ENCODE measurements around the gene PSMB1.
A peak's percentile ranks its signal among the peaks of the same experiment; 100 is the strongest.

Gene PSMB1

DNA sequence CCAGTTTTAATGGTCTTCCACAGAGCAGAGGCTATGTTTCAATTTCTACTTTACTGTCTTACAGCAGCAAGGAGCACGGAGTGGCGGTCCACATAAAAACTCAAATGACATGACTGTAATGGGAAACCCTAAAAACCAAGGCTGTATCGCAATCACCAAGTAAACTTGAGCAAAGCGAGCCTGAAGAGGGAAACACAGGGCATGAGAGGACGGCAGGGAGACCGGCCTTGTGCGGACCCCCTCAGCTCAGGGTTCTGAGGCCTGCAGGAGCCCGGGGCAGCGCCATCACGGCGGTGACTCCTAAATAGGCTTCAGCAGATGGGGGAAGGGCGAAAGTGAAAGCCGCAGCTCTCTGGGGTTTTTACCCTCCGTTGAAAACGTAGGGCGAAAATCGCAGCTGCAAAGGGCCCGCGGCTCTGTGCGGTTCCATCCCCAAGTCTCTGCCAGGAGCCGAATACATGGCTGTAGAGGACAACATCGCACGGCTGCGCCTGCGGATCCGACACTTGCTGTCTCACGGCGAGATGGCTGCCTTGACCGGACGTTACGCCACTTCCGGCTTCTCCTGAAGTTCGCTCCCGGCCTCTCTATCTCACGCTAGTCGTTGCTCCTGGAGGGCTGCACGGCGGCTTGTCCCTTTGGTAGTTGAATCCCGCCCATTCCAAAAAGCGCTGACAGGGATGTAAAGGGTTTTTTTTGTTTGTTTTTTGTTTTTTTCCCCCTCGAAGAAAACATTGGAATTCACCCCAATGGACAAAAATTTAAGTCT, at the start of gene PSMB1:
TSS of gene PSMB1 (minus strand) at position 543 of the 769 bp plus-strand sequence. CDS start at position 478, 65 bp downstream.
- DNase-seq = peak; percentile 94

GRCh38 chr6:170597278-170597677, 44.2 kb upstream of the PSMB1 start:
- no peak for DNase-seq

DNA sequence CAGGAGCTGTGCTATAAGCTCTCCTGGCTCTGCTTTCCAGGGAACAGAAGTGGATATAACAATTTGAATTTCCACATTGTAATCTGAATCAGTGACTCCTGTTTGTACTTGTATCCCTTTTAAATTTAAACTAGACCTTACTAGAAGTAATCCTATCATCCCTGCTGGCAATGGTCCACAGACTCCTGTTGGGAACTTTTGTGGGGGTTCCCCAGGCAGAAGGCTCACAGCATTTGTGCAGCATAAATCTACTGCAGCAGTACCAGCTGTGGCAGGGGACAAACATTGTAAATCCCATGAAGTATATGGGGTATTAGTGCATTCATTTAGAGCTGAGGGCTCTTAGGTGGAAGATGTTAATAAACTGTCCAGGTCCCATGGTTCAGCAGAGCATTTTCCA, 43.3 kb upstream of the PSMB1 start:
- no peak for DNase-seq

GRCh38 chr6:170590725-170591124, 37.6 kb upstream of the PSMB1 start:
- no peak for DNase-seq

GRCh38 chr6:170584954-170585498, 31.9 kb upstream of the PSMB1 start:
- DNase-seq = no peak

DNA sequence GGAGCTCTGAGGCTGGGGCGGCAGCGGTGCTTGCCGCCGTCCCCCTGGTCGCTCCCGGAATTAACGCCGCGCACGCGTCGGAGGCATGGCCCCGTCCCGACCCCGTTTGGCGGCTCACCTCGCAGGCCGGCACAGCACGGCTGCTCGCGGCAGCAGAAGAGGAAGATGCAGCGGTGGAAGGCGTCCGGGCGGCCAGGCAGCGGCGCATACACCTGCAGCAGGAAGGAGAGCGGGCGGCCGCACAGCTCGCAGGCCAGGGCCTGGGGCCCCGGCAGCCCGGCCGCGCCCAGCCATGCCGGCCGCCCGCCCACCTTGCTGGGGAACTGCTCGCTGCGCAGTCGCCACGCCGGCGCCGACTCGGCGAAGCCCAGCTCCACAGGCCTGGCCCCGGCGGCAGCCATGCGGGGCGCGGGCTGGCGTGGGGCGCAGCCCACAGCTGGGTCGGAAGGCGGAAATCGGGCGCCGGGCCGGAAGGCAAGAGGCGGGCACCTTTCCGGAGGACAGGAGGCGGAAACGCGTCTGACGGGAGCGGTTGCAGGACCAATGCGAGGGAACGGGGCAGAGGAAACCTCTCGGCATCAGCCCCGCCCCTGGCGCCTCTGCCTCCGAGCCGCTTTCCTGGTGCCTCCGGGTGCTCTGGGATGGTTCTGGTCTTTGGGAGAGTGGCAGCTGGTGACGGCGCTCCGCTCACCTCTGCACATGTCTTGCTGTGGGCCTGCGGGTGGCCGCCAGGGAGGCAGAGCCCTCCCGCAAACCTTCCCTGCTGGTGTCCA, 31.3 kb upstream of the PSMB1 start, which contains the start of gene PDCD2:
TSS of gene PDCD2 (minus strand) at position 457 of the 773 bp plus-strand sequence. CDS start at position 401, 56 bp downstream.
- peak; percentile 88 for DNase-seq

DNA sequence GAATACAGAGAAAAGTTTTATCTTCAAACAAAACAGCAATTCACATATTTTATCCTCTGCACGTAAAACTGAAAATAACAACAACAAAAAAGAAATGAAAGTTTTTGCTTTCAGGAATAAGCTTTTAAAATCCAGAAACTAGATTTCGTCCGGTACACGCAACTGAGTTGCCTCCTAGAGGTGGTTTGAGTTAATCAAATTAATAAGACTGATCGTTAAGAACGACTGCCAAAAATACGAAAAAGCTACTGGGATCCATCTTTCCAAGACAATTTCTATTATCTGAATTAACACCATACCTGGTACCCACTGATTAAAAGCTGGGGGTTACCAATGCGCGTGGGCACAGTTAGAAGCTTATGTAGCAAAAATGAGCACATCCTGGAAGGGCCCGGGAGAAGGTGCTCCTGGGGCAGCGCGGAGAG, 30.7 kb upstream of the PSMB1 start:
- DNase-seq = no peak

DNA sequence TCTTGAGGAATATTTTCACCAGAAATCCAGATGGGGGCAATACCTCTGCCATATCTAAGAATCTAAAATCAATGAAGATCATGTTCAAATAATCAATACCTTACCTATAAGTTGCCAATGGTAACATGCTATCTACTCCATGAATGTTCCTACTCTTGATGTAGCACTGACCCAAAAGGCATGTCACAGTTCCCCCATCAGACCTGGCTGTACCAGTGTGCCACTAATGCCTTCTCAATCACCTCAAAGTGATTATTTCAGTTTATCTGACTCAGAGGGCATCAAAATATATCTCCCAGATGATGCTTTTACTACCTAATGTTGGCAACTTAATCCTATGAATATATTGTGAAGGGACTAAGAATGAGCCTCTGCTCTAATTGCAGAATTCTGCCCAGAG, 25.8 kb upstream of the PSMB1 start:
- DNase-seq = no peak

DNA sequence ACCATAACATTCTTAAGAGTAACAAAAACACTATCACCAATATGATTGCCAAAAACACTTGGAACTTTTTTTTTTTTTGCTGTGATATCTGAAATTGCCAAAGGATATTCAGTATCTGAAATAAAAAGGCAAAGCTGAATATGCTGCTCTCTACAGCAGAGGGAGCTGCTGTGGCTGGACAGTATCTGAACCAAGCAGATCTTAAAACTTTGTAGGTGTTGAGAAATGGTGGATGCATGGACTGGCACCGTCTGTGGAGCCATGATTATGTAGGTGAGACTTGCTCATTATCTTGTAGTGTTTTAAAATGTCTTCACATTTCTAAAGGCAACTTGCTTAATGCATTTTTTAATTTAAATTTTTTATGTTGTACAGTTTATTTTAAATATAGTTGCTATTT, 22.1 kb upstream of the PSMB1 start:
- no peak for DNase-seq

GRCh38 chr6:170572704-170573466, 19.8 kb upstream of the PSMB1 start:
- DNase-seq = no peak

GRCh38 chr6:170564936-170565530, 11.9 kb upstream of the PSMB1 start:
- DNase-seq = no peak

DNA sequence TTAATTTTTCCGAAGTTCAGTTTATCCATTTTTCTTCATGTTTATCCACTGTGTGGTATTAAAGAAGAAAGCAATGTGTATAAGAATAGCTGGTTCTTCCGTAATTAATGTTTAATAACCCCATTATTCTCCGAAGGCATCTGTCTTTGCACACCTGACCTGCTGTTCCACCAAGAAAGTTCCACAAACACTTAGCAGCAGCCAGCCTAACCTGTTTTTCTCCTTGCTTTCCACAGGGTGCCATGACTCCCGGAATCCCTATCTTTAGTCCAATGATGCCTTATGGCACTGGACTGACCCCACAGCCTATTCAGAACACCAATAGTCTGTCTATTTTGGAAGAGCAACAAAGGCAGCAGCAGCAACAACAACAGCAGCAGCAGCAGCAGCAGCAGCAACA, 8.4 kb upstream of the PSMB1 start:
- DNase-seq = no peak

DNA sequence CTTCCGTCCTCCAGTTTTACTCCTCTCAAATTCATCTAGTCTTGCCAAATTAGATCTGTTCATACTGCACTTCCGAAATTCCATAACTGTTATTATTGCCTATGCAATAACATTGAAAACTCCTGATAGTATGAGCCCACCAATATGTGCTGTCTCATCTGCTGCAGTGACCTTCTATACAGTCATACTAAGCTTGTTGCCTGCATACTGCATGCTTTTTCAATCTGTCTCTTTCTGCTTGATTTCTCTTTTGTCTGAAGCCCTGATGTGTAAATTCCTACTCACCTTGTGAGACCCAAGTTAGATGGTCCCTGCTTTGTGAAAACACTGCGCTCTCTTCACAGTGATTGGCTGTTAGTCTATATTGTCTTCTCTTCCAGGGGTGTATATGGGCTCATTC, 2.2 kb upstream of the PSMB1 start:
- no peak for DNase-seq

DNA sequence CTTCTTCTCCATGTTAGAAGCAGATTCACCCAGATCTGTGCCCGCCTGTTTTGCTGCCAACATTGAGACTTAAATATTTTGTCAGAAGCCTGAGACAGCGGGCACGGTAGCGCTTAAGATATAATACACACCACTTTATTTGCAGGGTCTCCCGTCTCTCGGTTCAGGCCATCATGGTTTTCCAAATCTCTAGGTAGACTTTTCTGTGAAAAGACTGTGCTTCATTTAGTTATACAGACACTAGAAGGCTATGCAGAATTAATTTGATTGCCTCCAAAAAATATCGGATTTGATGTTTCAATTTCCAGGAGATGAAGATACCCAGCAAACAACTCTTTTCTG, 1.7 kb upstream of the PSMB1 start:
- no peak for DNase-seq

GRCh38 chr6:170554013-170554795, 1.1 kb upstream of the PSMB1 start, which contains the start of gene TBP:
TBP (plus strand) TSS chr6:170554369; CDS start chr6:170557030, 2,661 bp downstream.
- DNase-seq = peak; percentile 99

- DNase-seq = no peak
Observed at GRCh38 chr6:170553534-170554012, 466 bp upstream of the PSMB1 start.

DNA sequence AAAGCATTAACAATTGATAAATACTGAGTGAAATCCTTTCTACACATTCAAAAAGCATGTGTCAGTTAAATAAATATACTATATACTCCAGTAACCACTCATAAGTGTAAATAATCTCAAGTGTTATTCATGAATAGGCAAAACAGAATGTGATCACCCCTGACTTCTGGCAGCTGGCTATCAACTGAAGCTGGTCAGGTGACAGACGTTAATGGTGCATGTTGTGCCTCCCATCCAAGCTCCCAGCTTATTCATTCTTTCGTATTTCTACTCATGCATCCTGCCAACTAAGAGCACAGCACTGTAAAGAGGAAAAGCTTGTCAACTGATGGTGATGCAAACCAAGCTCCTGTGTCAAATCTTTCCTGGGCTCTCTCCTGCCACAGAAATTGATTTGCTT, 7.7 kb downstream of the PSMB1 start:
- DNase-seq = no peak

DNA sequence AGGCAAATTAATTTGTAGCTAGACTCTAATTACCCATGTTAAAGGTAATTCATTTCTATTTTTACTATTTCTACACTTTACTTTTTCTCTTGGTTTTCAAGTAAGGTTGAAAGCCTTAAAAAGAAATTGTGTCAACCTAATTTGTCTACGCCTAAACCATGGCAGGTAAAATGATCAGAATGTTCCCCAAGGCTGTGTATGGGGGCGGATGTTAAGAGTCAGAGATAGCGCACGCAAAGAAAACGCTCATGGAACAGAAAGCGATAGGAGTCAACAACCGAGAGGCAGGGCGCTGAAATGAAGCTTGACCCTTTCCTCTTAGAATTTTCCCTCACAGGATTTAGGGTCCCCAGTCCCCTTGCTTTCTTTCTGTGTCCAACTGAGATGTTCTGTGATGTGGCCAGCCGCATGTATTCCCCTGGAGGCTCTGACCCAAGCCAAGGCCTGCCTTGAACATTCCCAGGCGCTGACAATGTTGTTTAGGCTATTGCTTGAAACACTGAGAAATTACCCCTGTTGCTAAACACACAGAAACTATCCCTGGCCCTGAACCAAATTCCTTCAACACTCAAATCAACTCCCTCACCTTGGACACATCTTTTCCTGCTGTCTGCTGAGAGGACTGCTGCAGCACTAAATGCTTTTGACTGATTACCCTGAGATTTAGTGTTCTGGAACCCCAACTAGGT, 10.9 kb downstream of the PSMB1 start:
- DNase-seq = no peak

DNA sequence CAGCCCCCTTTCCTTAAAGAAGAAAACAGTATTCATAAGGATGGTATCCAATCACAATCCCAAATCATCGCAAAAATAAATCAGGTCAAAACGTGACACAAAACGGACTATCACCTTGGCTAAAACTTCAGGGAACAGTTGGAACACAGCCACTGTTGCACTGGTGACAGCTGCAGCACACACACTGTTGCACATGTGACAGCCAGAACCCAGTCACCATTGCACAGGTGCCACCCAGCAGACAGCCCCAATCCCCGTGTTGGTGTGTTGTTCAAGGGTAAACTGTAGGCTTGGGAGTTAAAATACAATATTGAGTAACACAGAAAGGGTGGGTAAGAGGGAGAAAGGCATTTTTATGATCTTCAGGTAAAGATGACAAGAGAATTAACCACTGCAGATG, 15.8 kb downstream of the PSMB1 start:
- no peak for DNase-seq

GRCh38 chr6:170536671-170537070, 16.4 kb downstream of the PSMB1 start:
- no peak for DNase-seq

GRCh38 chr6:170535004-170535403, 18.1 kb downstream of the PSMB1 start:
- DNase-seq = no peak
